ENCODE results near the gene RPS6KA3.

The RPS6KA3 gene

GRCh38 chrX:20266810-20267606, at the start of gene RPS6KA3:
RPS6KA3 (minus strand) TSS chrX:20266909; CDS start chrX:20266632, 277 bp downstream.
- peak; percentile 85 to 91 for DNase-seq

DNA sequence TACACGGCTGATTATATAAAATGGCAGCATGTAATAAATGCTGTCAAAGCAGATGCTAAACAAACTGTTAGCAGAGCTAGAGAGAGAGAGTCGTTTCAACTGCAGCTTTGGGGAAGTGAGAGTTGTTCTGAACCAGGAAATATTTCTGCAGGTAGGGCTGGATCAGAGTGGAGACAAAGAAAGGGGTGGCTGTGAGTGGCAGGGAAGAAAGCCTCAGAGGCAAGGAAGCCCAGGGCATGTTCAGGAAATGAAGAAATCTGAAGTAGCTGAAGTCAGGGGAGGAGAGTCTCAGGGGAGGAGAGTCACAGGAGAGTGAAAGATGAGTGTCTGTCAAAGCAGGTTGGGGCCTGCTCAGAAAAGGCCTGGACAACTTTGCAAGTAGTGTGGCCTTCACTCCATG, 48.4 kb upstream of the RPS6KA3 start:
- no peak for DNase-seq

- DNase-seq: no peak
These were observed 47.2 kb upstream of the RPS6KA3 start for GRCh38 chrX:20313899-20314298.

- no peak for DNase-seq
These were observed 45.3 kb upstream of the RPS6KA3 start for GRCh38 chrX:20312018-20312417.

DNA sequence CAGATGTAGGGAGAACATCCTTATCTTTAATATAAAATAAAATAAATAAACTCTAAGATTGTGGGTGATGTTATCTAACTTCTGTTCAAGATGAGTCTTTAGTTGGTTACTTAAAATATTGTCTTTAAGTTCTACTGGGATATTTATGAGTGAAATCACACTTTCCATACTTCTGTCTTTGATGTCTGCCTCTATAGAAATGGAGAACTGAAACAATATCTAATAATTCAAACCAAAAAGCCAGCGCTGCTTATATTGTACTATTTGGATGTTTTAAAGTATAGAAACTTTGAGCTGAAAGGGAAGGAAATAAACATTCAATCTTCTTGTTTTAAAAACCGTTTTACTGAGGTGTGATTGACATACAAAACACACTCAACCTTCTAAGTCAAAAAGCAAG, 44.8 kb upstream of the RPS6KA3 start:
- DNase-seq: no peak

- DNase-seq: no peak
These were observed 43.1 kb upstream of the RPS6KA3 start for GRCh38 chrX:20309806-20310205.

DNA sequence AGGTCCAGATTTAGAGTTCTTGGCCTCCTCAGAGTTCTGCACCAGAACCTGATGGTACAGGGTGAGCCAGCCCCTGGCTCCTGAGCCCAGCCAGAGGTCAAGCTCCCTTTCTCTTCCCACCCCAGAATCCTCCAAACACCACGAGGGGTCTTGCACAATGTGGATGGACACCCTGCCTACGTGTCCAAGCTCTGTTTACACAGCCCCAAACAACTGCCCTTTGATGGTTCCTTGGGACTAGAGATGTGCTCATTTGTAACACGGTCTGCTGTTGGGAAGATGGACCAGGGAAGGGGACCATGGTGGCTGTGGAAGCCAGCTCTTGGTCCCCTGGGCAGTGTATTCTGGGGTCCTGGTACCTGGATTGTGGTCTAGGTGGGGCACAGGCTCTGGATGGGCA, 40.0 kb upstream of the RPS6KA3 start:
- DNase-seq: no peak

- DNase-seq: no peak
These were observed 34.1 kb upstream of the RPS6KA3 start for GRCh38 chrX:20300822-20301221.

- no peak for DNase-seq
These were observed 28.2 kb upstream of the RPS6KA3 start for GRCh38 chrX:20294957-20295356.

DNA sequence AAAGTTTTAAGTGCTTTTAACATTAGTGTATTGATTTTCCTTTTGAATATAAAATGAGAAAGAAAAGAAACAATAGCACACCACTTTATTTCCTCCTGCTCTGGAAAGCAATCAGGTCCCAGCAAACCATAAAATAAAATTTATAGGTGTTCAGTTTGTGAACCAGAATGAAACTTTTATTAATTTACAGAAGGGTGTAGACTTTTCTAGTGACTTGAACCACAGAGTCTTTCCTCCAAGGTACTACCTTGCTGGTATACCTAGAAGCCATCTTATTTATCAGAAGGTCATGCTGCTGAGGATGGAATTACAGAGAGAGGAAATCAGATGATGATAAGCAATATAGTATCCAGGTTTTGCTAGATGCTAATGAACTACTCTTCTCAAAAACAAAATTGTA, 27.6 kb upstream of the RPS6KA3 start:
- DNase-seq: no peak

DNA sequence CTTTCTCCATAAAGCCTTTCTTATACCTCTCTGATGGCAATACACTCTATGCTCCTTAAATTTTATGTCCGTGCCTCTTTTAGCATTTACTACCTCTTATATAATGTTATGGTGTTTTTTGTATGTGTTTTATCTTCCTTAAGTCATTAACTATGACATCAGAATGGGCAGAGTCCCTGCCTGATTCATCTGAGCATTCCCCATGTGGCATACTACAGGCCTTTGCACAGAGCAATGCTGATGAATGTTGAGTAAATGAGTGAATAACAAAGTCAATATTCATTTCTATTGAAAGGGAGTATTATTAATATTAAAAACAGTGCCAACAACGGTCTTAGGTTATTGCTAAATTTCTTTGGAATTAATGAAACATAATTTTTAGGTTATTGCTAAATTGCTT, 18.8 kb upstream of the RPS6KA3 start:
- DNase-seq: no peak

GRCh38 chrX:20284992-20285391, 18.3 kb upstream of the RPS6KA3 start:
- no peak for DNase-seq

DNA sequence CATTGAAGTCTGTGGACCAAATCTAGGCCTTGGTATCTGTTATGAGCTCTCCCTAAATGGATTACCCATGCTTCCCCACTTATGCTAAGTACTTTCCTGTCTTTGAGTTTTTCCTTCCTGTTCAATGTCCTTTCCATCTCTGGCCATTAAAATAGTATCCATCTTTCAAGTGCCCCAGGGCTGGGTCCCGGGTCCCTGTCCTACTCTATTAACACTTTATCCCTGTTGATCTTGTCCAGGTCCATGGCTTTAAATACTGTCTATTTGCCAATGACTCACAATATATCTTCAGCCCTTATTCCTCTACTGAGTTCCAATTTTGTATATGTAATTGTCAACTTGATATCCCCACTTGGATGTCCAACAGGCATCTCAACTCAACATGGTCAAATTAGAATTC, 17.7 kb upstream of the RPS6KA3 start:
- no peak for DNase-seq

- no peak for DNase-seq
These were observed 14.2 kb upstream of the RPS6KA3 start for GRCh38 chrX:20280938-20281337.

GRCh38 chrX:20274121-20274520, 7.4 kb upstream of the RPS6KA3 start:
- no peak for DNase-seq

DNA sequence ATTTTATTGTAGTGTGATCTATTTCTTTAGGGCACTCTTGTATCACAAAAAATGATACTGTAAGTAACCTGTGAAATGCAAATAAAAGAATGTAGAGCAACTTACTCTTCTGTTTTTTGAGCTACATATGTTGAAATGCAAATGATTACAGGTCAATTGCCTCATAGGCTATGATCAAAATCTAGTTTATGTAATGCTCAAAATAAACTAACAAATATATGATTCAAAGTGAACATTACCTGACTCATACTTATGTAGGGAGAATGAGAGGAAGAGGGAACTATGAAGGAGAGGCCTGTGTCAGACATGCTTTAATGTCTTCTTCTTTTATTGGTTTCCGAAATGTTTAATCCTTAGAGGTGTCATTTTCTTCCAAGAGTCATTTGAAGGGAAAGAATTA, 5.0 kb upstream of the RPS6KA3 start:
- no peak for DNase-seq

DNA sequence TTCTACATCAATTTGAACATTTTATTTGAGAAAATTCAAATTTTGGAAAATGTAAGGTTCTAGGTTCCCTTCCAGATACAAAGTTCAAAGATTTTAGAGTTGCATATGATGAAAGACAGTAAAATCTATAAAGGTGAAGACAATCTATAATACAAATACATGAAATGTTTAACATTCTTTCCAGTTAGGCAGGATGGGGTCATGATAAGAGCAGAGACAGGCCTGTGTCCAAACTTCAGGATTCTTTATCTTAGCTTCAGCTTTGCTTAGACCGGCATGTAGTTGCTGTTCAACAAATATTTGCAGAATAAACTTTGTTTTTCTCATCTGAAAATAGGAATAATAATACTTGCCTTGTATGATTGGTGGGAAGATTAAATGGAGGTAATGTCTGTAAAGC, 4.5 kb upstream of the RPS6KA3 start:
- DNase-seq: no peak

GRCh38 chrX:20270562-20270890, 3.8 kb upstream of the RPS6KA3 start:
- no peak for DNase-seq

GRCh38 chrX:20269848-20270561, 3.3 kb upstream of the RPS6KA3 start:
- no peak for DNase-seq

DNA sequence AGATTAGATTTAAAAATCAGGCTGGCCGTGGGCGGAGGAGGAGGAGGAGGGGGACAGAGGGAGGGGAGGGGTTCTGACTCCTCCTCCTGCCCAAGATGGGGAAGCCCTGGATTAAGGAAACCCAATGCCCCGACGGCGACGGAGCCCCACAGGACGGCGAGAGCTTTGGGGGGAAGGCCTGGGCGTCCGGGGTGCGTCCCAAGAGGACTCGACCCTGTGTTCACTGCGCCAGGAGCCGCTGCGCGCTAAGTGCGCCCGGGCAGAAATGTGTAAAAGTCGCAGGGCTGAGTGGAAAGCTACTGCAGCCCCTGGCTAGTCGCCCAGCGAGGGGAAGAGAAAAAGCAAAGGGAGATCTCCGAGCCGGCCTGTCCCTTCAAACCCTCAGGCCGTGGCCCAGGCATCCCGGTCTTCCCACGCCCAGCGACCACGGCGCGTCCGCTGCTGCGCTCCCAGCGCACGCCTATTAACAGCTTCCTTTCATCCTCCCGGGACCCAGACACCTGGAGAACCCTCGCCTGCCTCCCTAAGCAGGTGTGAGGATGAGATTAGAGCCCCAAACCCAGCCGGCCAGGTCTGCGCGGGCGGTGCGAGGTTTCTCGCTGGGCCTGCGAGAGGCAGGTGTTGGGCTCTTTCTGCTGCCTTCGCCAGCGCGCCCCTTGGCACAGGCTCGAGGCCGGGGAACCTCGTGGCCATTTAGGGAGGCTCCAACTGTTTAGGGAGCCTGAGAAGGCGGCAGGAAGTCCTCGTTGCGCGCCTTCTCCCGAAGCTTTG, 1.4 kb upstream of the RPS6KA3 start:
- peak; percentile 23 to 31 for DNase-seq

DNA sequence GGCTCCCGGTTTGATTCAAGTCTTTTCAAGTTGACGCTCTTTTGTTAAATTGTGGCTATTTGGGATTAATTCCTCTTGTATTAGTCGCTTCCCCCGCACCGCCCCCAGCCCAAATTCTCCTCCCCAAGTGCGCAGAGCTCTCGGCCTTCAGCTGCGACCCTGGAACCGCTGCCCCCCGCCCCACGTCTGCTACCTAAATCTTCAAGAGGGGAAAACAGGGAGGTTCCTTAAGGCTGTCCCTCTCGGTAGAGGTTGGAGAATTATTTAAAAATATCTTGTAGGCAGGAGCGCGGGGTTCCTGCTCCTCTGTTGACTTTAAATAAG, 860 bp upstream of the RPS6KA3 start:
- DNase-seq: no peak

GRCh38 chrX:20265726-20266681, 705 bp downstream of the RPS6KA3 start:
- peak; percentile 29 to 43 for DNase-seq

DNA sequence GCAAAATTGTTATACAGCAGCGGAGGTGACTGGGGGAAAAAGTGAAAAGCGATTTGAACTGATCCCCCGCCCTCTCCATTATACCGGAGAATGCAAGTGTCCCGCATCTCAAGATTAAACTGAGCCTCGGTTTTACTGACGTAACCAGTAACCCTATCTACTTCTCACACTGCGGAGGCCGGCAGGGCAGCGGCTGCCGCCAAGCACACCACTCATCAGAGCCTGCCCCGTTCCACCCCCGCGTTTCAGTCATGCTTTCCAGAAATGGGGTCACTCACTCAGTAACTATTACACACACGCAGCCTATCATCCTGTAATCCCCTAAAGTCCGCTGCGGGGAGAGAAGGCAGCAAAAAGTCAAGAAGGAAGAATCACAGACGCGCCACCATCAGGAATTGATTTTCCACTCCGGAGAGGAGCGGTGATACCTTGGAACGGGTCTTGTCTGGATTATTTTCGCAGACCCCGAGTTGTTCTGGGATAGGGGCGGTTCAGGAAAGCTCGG, 1.4 kb downstream of the RPS6KA3 start:
- DNase-seq: peak; percentile 64 to 75
